Spleen (tissue), 11 donors: ENCODE measurements around the gene PDE4A. TPM values are rescaled to one million over a fixed set of nuclear protein-coding genes. Genes with fewer than 3 reads are reported as not detected.
"Not testable (repeated sequence)": the region's sequence is repeated elsewhere in the genome, so short reads cannot be mapped to it uniquely, and the experiment has no call there.

Experiments used
- DNase-seq: peaks from one replicate; pipeline ENCODE4 v3.0.0-alpha.2; 2020
- H3K27ac ChIP-seq, 8 donors: fragments of 200-600 bp; sonication (generic) in 7 of 8; 1 replicate in 4 of 8; 2 replicates in 4 of 8; pipeline versions ENCODE4 v1.5.0 to v1.8.0; 2016 to 2021; ENCODE audit warnings: inconsistent platforms in 4 of 8, mild to moderate bottlenecking in 4 of 8, moderate library complexity in 1 of 8
- H3K27me3 ChIP-seq, 7 donors: fragments of 200-600 bp; sonication (generic) in 6 of 7; replicated peaks in 1 of 7; 1 replicate in 4 of 7; 2 replicates in 3 of 7; pipeline versions ENCODE4 v1.5.0 to v1.8.0; 2016 to 2021; ENCODE audit warnings: inconsistent platforms in 3 of 7, mild to moderate bottlenecking in 1 of 7
- H3K36me3 ChIP-seq, 6 donors: fragments of 200-600 bp; sonication (generic) in 5 of 6; 1 replicate in 4 of 6; 2 replicates in 2 of 6; pipeline versions ENCODE4 v1.5.0 to v1.8.0; 2016 to 2021; ENCODE audit warnings: inconsistent platforms in 2 of 6
- H3K4me1 ChIP-seq, 6 donors: fragments of 200-600 bp; sonication (generic) in 5 of 6; 1 replicate in 3 of 6; 2 replicates in 3 of 6; pipeline versions ENCODE4 v1.5.0 to v1.8.0; 2016 to 2021; ENCODE audit warnings: inconsistent platforms in 3 of 6
- H3K4me3 ChIP-seq, 8 donors: fragments of 200-600 bp; sonication (generic) in 7 of 8; 1 replicate in 4 of 8; 2 replicates in 4 of 8; pipeline versions ENCODE4 v1.5.0 to v1.8.0; 2016 to 2021; ENCODE audit warnings: inconsistent platforms in 4 of 8, mild to moderate bottlenecking in 4 of 8, moderate library complexity in 2 of 8
- H3K9me3 ChIP-seq, 8 donors: fragments of 200-600 bp; sonication (generic) in 7 of 8; 1 replicate in 4 of 8; 2 replicates in 4 of 8; pipeline versions ENCODE4 v1.5.0 to v1.8.0; 2016 to 2021; ENCODE audit warnings: inconsistent platforms in 4 of 8
- CTCF ChIP-seq, 11 experiments: fragments of 200-600 bp in 7 of 11; fragments of 450-650 bp in 4 of 11; sonication (generic) in 4 of 11; IDR thresholded peaks in 8 of 11; conservative IDR thresholded peaks in 3 of 11; 1 replicate in 7 of 11; 2 replicates in 4 of 11; pipeline versions ENCODE4 v1.4.0 to v1.8.0; 2016 to 2021; ENCODE audit warnings: antibody characterized with exemption in 11 of 11, inconsistent platforms in 4 of 11, mild to moderate bottlenecking in 1 of 11
- POLR2A ChIP-seq, 3 donors: fragments of 450-650 bp; IDR thresholded peaks; one replicate each; pipeline ENCODE4 v1.5.1; 2017; ENCODE audit warnings: antibody characterized with exemption in 3 of 3, mild to moderate bottlenecking in 1 of 3
- POLR2AphosphoS5 ChIP-seq, 3 donors: sonication (generic); formaldehyde crosslinking; IDR thresholded peaks; one replicate each; pipeline ENCODE4 v1.5.1; 2017; ENCODE audit warnings: antibody characterized with exemption in 3 of 3
- WGBS, 5 donors: extraction: QIAGEN DNeasy Blood & Tissue Kit in 3 of 5; methylation state at CpG; one replicate each; pipeline versions ENCODE4 v1.1.5 to v1.1.7; 2013 to 2018; 5-methylcytosine and 5-hydroxymethylcytosine counted together
- intact Hi-C: fragments of 100-400 bp; cut with DNase I; formaldehyde crosslinking; loops from one replicate; pipeline ENCODE4 v1.15.0; 2023; ENCODE audit warnings: low total_unique reads
- polyA plus RNA-seq, 3 donors: library from polyadenylated mRNA; stranded (reverse); fragments of 200-250 nt; gene quantifications; one replicate each; pipeline ENCODE4 v1.2.1, GENCODE V29; 2013
- total RNA-seq, 7 donors: library from RNA; depleted of rRNA in 3 of 7; stranded (reverse); fragments of >200 nt in 3 of 7; fragmentation: NEBNext Ultra II Directional in 4 of 7; extraction: Animal tissue kit (Norgen Biotek cat#: 25700) in 4 of 7; gene quantifications; one replicate each; pipeline versions ENCODE4 v1.1.0 to v1.2.1, GENCODE V29; 2016 to 2021
- donor health status: healthy with polysubstance abuse.
- donor health status: DM: no; HTN: no; CAD: no; lungs with moderate emphysema.
- donor health status: DM: no; HTN: no; CAD: no.
- donor health status: Bipolar disorder and iron deficiency.
- donor health status: healthy.
- donor health status: DM: no; HTN: no; CAD: no.
- donor health status: DM: yes; HTN: yes; CAD: no.

Gene PDE4A
- total and polyA plus RNA-seq, 10 donors, result 2.1 to 17.3 (median 12.7) TPM

DNA sequence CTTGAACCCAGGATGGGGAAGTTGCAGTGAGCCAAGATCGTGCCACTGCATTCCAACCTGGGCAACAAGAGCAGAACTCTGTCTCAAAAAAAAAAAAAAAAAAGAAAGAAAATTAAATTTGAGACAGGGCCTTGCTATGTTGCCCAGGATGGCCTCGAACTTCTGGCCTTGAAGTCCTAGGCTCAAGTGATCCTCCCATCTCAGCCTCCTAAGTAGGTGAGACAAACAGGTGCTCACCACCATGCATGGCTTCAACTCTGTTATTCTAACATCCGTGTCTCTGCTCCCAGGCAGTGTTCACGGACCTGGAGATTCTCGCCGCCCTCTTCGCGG is 40.3 kb downstream of the PDE4A start:
- TF ChIP-seq CTCF (IDR thresholded peaks at IDR 0.05 in 8 of 11, conservative IDR thresholded peaks at IDR 0.05 in 3 of 11) (no peak), POLR2AphosphoS5 (IDR thresholded peaks at IDR 0.05) (no peak), POLR2A (IDR thresholded peaks at IDR 0.05) (no peak)
- peak overlapping the region in 1 of 8 donors; percentile 69 for H3K4me3 ChIP-seq
- H3K27me3 ChIP-seq, result no peaks in the 10 kb centered on the region
- intact Hi-C loops, result no loop called here
- peaks cover 6 to 14% (median 10%) of the 10 kb centered on the region in 6 donors for H3K4me1 ChIP-seq
- 34 to 49% (median 40%) methylated on average over 8 of the region's 8 CpGs for WGBS, 5 donors
- DNase-seq, result no peak
- H3K27ac ChIP-seq, result peak overlapping the region in 1 of 8 donors; percentile 23
- no peaks in the 10 kb centered on the region for H3K9me3 ChIP-seq
- peaks cover 0 to 45% (median 0%) of the 10 kb centered on the region in 6 donors for H3K36me3 ChIP-seq

DNA sequence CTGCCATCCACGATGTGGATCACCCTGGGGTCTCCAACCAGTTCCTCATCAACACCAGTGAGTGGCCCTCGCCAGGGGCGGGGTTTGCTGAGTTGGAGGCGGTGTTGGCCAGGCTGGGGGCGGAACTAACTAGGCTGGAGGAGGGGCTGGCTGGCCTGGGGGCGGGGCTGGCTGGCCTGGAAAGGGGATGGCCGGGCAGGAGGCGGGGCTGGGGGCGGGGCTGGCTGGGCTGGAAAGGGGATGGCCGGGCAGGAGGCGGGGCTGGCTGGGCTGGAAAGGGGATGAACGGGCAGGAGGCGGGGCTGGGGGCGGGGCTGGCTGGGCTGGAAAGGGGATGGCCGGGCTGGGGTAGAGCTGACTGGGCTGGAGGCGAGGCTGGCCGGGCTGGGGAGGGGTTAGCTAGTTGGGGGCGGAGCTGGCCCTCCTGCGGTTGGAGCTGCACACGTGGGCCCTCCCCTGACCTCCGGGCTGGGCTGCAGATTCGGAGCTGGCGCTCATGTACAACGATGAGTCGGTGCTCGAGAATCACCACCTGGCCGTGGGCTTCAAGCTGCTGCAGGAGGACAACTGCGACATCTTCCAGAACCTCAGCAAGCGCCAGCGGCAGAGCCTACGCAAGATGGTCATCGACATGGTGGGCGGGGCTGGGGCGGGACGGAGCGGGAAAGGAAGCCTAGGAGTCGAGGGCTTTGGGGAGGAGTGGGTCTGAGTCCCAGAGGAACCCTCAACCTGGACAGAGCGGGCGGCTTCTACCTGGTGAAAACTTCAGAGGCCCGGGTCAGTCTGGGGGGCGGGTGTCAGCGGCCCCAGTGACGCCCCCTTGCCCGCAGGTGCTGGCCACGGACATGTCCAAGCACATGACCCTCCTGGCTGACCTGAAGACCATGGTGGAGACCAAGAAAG is 41.0 kb downstream of the PDE4A start:
- no peak for TF ChIP-seq CTCF (IDR thresholded peaks at IDR 0.05 in 8 of 11, conservative IDR thresholded peaks at IDR 0.05 in 3 of 11)
- TF ChIP-seq POLR2A (IDR thresholded peaks at IDR 0.05), result no peak
- peak in 1 of 3 donors; percentile 29 for TF ChIP-seq POLR2AphosphoS5 (IDR thresholded peaks at IDR 0.05)
- Histone ChIP-seq H3K36me3 (peaks cover 0 to 50% (median 0%) of the 10 kb centered on the region in 6 donors), H3K4me3 (peak overlapping the region; percentile 13 to 69 (median 36)), H3K27ac (peak overlapping the region in 2 of 8 donors; percentile 26), H3K4me1 (peaks cover 6 to 14% (median 10%) of the 10 kb centered on the region in 6 donors), H3K9me3 (no peaks in the 10 kb centered on the region), H3K27me3 (no peaks in the 10 kb centered on the region)
- peak; percentile 96 for DNase-seq
- intact Hi-C loops, result no loop called here
- 4 to 10% (median 6%) methylated on average over 29 to 45 of the region's 45 CpGs for WGBS, 5 donors

DNA sequence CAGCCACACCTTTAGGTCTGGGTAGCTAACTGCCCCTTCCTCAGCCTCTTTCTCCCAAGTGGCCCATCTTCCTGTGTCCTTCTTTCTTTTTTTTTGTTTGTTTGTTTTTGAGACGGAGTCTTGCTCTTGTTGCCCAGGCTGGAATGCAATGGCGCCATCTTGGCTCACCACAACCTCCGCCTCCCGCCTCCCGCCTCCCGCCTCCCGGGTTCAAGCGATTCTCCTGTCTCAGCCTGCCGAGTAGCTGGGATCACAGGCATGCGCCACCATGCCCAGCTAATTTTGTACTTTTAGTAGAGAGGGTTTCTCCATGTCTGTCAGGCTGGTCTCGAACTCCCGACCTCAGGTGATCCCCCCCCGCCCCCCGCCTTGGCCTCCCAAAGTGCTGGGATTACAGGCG is 41.7 kb downstream of the PDE4A start:
- Histone ChIP-seq H3K4me3 (peak overlapping the region in 1 of 8 donors; percentile 35), H3K4me1 (peaks cover 6 to 14% (median 10%) of the 10 kb centered on the region in 6 donors), H3K36me3 (peaks cover 0 to 53% (median 4%) of the 10 kb centered on the region in 6 donors)
- DNase-seq, H3K27ac ChIP-seq, H3K27me3 ChIP-seq, H3K9me3 ChIP-seq, intact Hi-C loops: not testable (repeated sequence)
- 90 to 95% (median 92%) methylated on average over 15 of the region's 15 CpGs for WGBS, 5 donors

DNA sequence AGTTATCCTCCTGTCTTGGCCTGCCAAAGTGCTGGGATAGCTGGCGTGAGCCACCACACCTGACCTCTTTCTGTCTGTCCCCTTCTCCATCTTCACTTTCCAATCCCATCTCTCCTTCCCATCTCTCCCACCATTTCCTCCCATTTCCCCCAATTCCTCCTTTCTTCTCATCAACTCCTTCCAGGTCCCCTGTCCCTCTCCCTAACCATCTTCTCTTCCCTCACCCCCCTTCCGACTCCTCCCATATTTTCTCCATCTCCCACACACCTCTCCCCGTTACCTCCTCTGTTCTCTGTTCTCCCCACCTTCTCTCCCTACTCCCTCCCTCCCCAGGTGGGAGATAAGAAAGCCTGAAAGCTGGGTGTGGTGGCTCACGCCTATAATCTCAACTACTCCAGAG is 42.2 kb downstream of the PDE4A start:
- DNase-seq, result no peak
- intact Hi-C loops, result no loop called here
- TF ChIP-seq POLR2A (IDR thresholded peaks at IDR 0.05) (no peak), CTCF (IDR thresholded peaks at IDR 0.05 in 8 of 11, conservative IDR thresholded peaks at IDR 0.05 in 3 of 11) (no peak), POLR2AphosphoS5 (IDR thresholded peaks at IDR 0.05) (no peak)
- H3K27ac ChIP-seq, result no peak overlapping the region
- WGBS, 5 donors, result 87 to 91% (median 89%) methylated on average over 4 of the region's 4 CpGs
- H3K4me3 ChIP-seq, result no peak overlapping the region
- H3K4me1 ChIP-seq, result peaks cover 6 to 14% (median 10%) of the 10 kb centered on the region in 6 donors
- no peaks in the 10 kb centered on the region for H3K27me3 ChIP-seq
- H3K36me3 ChIP-seq, result peaks cover 0 to 55% (median 8%) of the 10 kb centered on the region in 6 donors
- H3K9me3 ChIP-seq, result no peaks in the 10 kb centered on the region
